HFFc6 (cell line): Measurements from ENCODE around the gene KCNIP1. TPM values are rescaled to one million over a fixed set of nuclear protein-coding genes. Genes with fewer than 3 reads are reported as not detected.

Experiments used
- DNase-seq: peaks from one replicate; pipeline ENCODE4 v3.0.0-alpha.2; 2018
- H3K27ac Mint-ChIP-seq: 2 replicates; pipeline ENCODE4 v1.8.0; 2020; ENCODE audit warnings: mild to moderate bottlenecking, mixed read lengths
- H3K27me3 Mint-ChIP-seq: 2 replicates; pipeline ENCODE4 v1.8.0; 2021; ENCODE audit warnings: mild to moderate bottlenecking, moderate library complexity, mixed read lengths; ENCODE audit not compliant: insufficient read depth
- H3K36me3 Mint-ChIP-seq: 2 replicates; pipeline ENCODE4 v1.8.0; 2021; ENCODE audit warnings: low read depth, mixed read lengths
- H3K4me1 Mint-ChIP-seq: 2 replicates; pipeline ENCODE4 v1.8.0; 2020; ENCODE audit warnings: low read depth, mixed read lengths
- H3K4me3 Mint-ChIP-seq: 2 replicates; pipeline ENCODE4 v1.8.0; 2020; ENCODE audit warnings: mild to moderate bottlenecking, moderate library complexity, mixed read lengths
- H3K9me3 Mint-ChIP-seq: 2 replicates; pipeline ENCODE4 v1.8.0; 2020; ENCODE audit warnings: mild to moderate bottlenecking, mixed read lengths
- total RNA-seq, 6 experiments: library from RNA; stranded (reverse); fragmentation: NEBNext Ultra II Directional; extraction: Animal tissue kit (Norgen Biotek cat#: 25700); gene quantifications; 2 replicates in 1 of 6; 3 replicates in 5 of 6; pipeline ENCODE4 v1.2.3, GENCODE V29; 2021
- TF ChIP-seq, protein P1 (sequence below): fragments of 200-600 bp; sonication (generic); IDR thresholded peaks from 2 replicates; pipeline ENCODE4 v1.5.0; 2021; ENCODE audit warnings: antibody characterized with exemption, mild to moderate bottlenecking

Gene KCNIP1
- total RNA-seq, 6 experiments from 2014 or later: not detected

DNA sequence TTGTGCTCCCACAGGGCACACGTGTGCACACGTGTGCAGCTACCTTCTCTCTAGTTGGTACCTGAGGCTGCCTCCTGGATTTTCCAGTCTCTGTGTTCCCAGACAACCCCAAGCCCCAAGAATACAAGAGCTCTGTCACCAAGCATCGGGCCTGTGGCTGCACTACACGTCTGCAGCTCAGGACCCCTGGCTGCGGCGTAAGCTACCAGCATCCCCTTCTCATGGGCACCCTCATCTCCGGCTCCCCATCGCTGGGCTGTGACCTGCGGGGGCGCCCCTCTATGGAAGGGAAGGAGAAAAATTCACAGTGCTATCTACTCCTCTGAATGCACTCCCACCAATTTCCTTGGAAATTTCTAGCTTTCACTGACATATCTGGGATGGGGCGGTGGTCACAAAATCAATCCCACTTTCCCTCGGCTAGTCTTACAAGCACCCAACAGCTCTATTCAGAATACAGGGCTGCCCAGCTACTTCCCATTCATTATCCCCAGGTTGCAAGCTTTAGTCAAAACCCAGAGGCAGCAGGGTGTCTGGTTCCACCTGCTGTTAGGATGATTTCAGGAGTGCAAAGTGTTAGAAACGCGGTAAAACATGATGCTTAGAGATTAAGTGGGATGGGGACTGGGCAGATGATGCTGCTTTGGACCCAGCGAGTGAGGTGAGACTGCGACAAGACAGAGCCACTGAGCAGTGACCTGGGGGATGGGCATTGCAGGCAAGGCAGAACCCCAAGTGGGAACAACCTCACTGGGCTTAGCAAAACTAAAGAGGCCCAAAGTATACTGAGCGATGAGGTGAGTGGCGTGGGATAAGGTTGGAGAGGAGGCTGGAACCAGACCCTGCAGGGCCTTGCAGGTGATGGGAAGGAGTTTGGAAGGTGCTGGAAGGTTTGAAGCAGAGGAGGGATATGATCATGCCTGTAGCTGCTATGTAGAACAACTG, 121.7 kb downstream of the KCNIP1 start:
- H3K27me3 Mint-ChIP-seq: peaks cover 20% of the 10 kb centered on the region
- no peaks in the 10 kb centered on the region for H3K36me3 Mint-ChIP-seq

DNA sequence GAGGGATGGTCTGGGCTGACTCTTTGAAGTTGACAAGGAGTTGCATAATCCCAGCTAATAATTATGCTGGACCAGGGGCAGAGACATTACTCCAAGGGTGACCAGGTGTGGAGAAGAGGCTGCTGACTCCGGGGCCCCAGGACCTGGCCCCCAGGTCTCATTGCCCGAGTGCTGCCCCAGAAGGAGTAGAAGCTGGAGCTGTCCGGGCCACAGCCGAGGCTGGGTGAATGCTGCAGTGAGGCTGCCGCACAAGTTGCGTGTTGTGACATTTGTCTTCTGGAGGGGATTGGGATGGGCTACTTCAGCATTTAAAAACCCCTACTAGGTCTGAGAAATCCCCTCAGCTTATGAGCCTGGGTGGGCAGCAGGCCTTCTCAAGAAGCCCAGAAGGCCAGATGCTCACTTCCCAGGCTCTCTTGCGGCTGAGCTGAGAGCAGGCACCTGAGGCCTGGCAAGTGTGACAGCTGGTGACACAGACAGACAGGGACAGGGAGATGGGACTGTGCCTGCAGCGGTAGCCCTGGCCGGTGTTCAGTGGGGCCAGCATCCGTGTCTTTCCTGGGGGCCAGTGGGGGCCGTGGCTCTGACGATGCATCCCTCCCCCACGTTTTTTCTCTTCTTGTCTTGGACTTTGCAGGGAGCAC, 122.8 kb downstream of the KCNIP1 start:
- Mint-ChIP-seq H3K9me3 (no peaks in the 10 kb centered on the region), H3K4me3 (no peak overlapping the region), H3K27me3 (peaks cover 19% of the 10 kb centered on the region), H3K27ac (no peak overlapping the region), H3K4me1 (no peaks in the 10 kb centered on the region), H3K36me3 (no peaks in the 10 kb centered on the region)
- no peak for DNase-seq
- TF ChIP-seq, protein P1, sequence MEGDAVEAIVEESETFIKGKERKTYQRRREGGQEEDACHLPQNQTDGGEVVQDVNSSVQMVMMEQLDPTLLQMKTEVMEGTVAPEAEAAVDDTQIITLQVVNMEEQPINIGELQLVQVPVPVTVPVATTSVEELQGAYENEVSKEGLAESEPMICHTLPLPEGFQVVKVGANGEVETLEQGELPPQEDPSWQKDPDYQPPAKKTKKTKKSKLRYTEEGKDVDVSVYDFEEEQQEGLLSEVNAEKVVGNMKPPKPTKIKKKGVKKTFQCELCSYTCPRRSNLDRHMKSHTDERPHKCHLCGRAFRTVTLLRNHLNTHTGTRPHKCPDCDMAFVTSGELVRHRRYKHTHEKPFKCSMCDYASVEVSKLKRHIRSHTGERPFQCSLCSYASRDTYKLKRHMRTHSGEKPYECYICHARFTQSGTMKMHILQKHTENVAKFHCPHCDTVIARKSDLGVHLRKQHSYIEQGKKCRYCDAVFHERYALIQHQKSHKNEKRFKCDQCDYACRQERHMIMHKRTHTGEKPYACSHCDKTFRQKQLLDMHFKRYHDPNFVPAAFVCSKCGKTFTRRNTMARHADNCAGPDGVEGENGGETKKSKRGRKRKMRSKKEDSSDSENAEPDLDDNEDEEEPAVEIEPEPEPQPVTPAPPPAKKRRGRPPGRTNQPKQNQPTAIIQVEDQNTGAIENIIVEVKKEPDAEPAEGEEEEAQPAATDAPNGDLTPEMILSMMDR: no peak

More for the DNA sequence above, 121.7 kb downstream of the KCNIP1 start:
- Mint-ChIP-seq H3K9me3 (no peaks in the 10 kb centered on the region), H3K4me1 (no peaks in the 10 kb centered on the region), H3K27ac (no peak overlapping the region), H3K4me3 (no peak overlapping the region)
- no peak for DNase-seq
- TF ChIP-seq, protein P1: no peak

DNA sequence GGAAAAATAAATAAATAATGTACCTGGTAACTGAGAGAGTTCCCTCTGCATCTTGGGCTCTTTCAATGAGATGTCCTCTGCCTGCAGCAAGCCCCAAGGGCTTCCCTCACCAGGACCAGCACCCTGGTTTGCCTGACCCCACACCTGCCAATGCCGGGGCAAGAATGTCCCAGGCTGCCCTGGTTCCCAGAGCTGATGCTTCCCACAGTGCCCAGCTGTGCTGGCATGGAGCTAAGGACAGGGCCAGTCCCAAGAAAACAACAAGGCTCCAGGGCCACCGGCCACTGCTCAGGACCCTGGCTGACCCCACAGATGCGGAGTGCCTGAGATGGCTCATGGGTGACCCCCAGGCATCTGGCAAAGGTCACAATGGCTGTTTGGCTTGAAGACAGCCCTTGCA, 123.5 kb downstream of the KCNIP1 start:
- Mint-ChIP-seq H3K27ac (no peak overlapping the region), H3K9me3 (no peaks in the 10 kb centered on the region), H3K27me3 (peaks cover 19% of the 10 kb centered on the region), H3K4me1 (no peaks in the 10 kb centered on the region), H3K4me3 (no peak overlapping the region), H3K36me3 (no peaks in the 10 kb centered on the region)
- no peak for DNase-seq
- TF ChIP-seq, protein P1: no peak

DNA sequence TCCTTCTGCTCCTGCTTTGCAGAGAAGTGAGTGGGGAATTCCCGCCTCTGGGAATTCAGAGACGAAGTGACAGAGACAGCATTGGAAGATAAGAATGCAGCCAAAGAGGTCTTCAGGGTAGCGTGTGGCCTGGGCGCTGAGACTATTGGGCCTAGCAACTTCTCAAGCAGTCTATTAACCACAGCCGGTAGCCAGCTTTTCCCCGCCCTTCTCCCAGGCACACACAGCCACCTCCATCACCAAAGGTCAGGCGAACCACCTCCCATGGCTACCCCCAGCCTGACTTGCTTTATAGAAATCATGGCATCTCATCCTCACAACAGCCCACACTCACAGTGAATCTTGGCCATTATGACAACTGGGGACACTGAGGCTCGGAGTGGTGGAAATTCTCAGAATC, 124.2 kb downstream of the KCNIP1 start:
- DNase-seq: no peak
- Mint-ChIP-seq H3K27me3 (peaks cover 19% of the 10 kb centered on the region), H3K4me3 (no peak overlapping the region), H3K9me3 (no peaks in the 10 kb centered on the region), H3K27ac (no peak overlapping the region), H3K36me3 (no peaks in the 10 kb centered on the region), H3K4me1 (peaks cover 4% of the 10 kb centered on the region)
- TF ChIP-seq, protein P1: no peak

DNA sequence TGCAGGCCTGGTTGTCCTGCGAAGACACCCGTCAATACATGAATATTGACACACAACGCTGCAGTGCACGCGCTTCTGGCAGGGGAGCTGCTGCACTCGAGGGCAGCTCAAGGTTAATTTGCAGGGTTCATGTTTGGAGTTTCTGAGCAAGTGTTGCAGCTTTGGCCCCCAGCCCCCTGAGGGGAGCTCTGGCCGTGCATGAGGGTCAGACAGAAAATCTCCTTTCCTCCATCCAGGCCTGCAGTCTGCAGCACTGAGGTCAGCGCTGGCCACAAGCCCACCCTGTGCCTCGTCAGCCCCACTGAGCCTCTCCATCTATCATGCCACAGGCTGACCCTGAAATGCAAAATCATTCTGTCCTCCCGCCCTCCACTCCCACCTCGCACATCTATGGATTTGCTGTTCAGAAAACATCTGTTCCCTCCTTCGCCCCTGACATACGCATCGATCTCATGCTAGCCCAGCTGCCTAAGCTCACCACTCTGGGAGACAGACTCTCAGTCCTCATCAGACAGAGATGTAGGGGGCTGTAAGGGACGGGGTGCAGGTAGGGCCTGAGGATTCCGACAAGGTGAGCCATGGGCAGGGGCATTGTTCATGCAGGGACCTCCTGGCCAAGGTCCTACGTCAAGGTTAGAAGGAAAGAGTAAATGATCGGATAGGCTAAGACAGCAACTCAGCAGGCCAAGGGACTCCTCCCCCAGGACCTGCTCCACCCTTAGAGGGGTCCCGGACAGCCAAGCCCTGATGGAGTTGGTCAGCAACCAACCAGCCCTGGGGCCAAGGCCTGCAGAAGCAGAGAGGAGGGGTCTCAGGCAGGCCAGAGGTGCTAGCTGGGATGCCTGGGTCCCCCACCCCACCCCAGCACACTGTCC, 125.1 kb downstream of the KCNIP1 start:
- Mint-ChIP-seq H3K4me3 (no peak overlapping the region), H3K36me3 (no peaks in the 10 kb centered on the region), H3K27ac (no peak overlapping the region), H3K4me1 (peaks cover 13% of the 10 kb centered on the region), H3K27me3 (peaks cover 16% of the 10 kb centered on the region), H3K9me3 (no peaks in the 10 kb centered on the region)
- TF ChIP-seq, protein P1: no peak
- no peak for DNase-seq
